ENCODE data around the gene SH3PXD2A.

SH3PXD2A gene

DNA sequence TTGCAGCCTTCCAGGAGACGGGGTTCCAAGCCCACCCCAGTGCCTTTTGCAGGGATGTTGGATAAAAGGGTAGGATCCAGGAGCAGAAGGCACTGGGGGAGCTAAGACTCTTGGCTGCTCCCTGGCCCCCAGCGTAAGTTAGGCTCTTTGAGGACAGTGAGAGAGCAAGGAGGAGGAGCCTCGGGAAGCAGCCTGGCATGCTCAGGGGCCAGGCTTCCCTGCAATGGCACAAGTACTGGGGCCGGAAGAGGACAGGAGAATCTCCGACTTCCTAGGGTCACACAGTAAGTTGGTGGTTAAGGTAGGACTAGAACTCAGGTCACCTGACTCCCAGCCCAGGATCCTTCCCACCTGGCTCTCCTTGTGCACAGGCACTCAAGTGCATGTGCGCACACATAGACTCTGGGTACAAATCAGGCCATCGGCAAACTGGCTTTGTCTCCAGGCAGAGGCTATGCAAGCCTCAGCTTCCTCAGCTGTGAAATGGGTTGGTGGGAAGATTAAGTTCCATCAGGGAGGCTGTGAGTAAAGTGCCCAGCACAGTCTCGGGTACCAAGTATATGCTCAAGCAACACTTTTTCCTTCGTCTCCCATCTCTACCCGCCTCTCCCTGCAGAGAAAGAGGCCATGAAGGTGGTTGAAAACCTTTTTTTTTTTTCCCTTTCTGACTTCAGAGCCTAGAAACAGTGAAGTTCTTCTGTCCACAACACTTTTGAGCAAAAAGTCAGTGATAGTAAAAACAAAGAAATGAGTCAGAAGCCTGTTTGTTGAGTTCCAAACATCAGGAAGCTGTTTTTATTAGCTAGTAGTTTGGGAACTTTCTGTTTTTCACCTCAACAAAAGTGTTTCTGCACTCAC, 282.8 kb downstream of the SH3PXD2A start:
- DNase-seq (ENCODE audit: low read depth in 4 of 4, low spot score in 1 of 4), result no peak

- DNase-seq (ENCODE audit: low read depth in 4 of 4, low spot score in 1 of 4), result no peak
Measured at GRCh38 chr10:103571656-103571975, 283.8 kb downstream of the SH3PXD2A start.

DNA sequence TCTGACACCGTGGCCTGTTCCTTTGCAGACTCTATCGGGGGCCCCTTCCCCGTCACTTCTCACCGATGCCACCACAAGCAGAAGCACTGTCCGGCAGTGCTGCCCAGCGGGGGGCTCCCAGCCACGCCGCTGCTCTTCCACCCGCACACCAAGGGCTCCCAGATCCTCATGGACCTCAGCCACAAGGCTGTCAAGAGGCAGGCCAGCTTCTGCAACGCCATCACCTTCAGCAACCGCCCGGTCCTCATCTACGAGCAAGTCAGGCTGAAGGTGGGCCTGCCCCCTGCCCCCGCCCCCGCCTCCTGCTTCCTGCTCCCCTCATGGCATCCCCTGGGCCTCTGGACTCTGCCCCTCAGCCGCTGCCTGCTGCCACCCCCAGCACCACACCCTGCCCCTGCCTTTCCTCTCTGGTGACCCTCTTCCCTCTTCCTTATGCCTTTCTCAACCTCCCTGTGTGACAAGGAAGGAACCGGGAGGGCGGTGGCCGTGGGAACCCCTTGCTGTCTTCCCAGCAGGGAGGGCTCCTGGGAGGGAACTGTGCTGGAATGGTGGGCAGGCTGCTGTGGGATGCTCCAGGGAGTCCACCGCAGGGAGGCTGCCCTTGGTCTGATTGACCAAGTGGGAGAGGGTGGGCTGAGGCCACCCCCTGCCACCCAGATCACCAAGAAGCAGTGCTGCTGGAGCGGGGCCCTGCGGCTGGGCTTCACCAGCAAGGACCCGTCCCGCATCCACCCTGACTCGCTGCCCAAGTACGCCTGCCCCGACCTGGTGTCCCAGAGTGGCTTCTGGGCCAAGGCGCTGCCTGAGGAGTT, 284.3 kb downstream of the SH3PXD2A start:
- DNase-seq (ENCODE audit: low read depth in 4 of 4, low spot score in 1 of 4), result no peak

GRCh38 chr10:103569896-103570295, 285.5 kb downstream of the SH3PXD2A start:
- no peak for DNase-seq (ENCODE audit: low read depth in 4 of 4, low spot score in 1 of 4)

DNA sequence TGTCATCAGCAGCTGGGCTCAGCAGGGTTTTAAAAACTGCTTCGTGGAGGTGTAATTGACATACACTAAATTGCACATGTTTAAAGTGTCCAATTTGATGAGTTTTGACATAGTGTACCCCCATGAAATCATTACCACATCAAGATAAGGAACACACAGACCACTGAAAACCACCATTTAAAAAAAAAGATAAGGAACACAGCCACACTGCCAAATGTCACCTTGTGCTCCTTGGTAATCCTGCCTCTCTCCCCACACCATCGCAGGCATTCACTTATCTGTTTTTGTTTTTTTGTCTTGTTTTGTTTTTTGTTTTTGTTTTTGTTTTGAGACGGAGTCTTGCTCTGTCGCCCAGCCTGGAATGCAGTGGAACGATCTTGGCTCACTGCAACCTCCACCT, 286.9 kb downstream of the SH3PXD2A start:
- DNase-seq (ENCODE audit: low read depth in 4 of 4, low spot score in 1 of 4), result no peak

DNA sequence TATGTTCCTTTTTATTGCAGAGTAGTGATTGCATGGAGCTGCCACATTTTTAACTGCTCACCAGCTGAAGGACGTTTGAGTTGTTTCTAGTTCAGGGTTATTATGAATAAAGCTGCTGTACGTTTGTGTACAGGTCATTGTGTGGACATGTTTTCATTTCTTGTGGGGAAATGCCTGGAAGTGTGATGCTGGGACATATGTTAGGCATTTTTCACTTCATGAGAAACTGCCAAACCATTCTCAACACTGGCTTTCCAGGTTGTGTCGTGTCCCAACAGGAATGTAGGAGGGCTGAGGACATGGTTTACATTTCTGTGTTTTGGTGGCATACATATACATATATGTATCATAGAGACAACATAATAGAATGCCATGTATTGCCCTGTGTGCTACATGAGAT, 288.8 kb downstream of the SH3PXD2A start:
- DNase-seq (ENCODE audit: low read depth in 4 of 4, low spot score in 1 of 4), result no peak

GRCh38 chr10:103564776-103565520, 290.4 kb downstream of the SH3PXD2A start:
- peak in 1 of 4 experiments; percentile 32 for DNase-seq (ENCODE audit: low read depth in 4 of 4, low spot score in 1 of 4)

- DNase-seq (ENCODE audit: low read depth in 4 of 4, low spot score in 1 of 4), result no peak
Measured at GRCh38 chr10:103564116-103564501, 291.3 kb downstream of the SH3PXD2A start.

- DNase-seq (ENCODE audit: low read depth in 4 of 4, low spot score in 1 of 4), result no peak
Measured at GRCh38 chr10:103563231-103564115, 291.9 kb downstream of the SH3PXD2A start.

- DNase-seq (ENCODE audit: low read depth in 4 of 4, low spot score in 1 of 4), result no peak
Measured at GRCh38 chr10:103562383-103562782, 293.0 kb downstream of the SH3PXD2A start.

DNA sequence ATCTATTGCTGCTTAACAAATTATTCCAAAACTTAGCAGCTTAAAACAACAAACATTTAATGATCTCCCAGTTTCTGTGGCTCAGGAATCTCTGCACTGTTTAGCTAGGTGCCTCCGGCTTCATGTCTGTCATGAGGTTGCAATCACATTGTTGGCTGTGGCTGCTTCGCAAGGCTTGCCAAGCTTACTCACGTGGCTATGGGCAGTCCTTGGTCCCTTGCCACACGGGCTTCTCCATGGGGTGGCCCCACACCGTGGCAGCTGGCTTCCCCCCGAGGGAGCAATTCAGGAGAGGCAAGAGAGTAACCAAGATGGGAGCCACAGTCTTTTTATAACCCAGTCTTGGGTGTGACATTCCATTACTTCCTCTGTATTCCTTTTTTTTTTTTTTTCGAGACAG, 294.5 kb downstream of the SH3PXD2A start:
- DNase-seq (ENCODE audit: low read depth in 4 of 4, low spot score in 1 of 4), result no peak

- no peak for DNase-seq (ENCODE audit: low read depth in 4 of 4, low spot score in 1 of 4)
Measured at GRCh38 chr10:103559776-103560175, 295.6 kb downstream of the SH3PXD2A start.

DNA sequence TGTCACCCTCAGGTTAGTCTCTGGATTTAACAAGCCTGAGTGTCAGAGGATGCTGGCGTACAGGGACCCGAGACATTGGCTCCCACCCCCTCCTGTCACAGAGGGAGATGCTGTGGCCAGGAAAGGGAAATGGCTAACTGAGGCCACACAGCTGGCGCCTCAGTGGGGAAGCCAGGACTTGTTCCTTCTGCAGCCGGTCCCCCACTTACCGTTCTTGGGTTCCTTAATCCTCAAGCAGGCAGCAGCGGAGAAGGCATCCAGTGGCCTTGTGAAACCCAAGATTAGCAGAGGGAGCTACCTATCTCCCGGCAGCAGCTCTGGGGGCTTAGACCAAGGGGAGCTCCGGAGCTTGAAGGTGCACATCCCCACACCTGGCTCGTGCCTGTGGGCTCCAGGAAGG, 296.5 kb downstream of the SH3PXD2A start:
- no peak for DNase-seq (ENCODE audit: low read depth in 4 of 4, low spot score in 1 of 4)

DNA sequence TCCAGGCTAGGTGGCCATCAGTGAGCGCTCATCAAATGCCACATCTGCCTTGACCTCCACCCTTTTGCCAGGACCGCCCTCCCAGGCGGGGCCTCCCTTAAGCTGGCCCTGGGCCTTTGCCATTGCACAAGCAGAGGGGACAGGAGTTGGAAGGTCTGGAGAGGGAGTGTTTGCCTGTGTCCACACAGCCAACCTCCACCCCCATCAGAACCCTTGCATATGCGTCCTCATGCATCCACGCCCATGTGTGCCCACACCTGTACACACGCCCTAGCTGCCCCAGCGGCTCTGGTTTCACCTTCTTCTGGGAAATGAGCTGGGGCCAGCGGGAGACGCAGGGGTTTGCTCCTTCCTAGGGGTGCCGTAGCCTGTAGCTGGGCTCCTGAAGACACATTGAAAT, 297.9 kb downstream of the SH3PXD2A start:
- no peak for DNase-seq (ENCODE audit: low read depth in 4 of 4, low spot score in 1 of 4)

DNA sequence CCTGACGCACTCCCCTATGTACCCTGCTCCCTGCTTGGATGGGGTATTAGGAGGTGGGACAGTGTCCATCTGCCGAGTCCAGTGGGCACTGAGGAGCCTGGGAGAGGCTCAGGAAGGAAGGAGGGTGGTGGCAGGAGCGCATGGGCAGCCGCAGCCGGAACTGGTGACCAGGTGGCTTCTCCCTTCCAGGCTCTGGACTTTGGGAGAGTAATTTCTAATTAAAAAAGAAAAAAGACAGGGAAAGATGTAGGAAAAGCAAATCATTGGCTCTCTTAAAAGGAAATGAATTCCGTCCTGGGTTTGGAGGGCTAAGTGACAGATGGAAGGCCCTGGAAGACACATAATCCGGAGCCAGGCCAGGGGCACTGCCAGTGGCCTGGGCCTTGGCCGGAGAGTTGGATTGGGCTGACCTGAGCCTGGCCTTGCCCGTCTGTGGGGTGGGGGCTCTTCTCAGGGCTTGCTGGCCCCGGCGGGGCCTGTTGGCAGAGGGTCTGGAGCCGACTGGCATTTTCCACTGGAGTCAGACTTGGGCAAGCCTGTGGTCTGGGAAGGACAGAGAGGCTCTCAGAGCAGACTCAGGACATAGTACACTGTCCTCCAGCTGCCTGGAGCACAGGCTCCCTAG, 298.9 kb downstream of the SH3PXD2A start:
- no peak for DNase-seq (ENCODE audit: low read depth in 4 of 4, low spot score in 1 of 4)

- no peak for DNase-seq (ENCODE audit: low read depth in 4 of 4, low spot score in 1 of 4)
Measured at GRCh38 chr10:103555712-103556111, 299.7 kb downstream of the SH3PXD2A start.

- DNase-seq (ENCODE audit: low read depth in 4 of 4, low spot score in 1 of 4), result no peak
Measured at GRCh38 chr10:103555325-103555649, 300.1 kb downstream of the SH3PXD2A start.

- no peak for DNase-seq (ENCODE audit: low read depth in 4 of 4, low spot score in 1 of 4)
Measured at GRCh38 chr10:103554488-103555324, 300.7 kb downstream of the SH3PXD2A start.

DNA sequence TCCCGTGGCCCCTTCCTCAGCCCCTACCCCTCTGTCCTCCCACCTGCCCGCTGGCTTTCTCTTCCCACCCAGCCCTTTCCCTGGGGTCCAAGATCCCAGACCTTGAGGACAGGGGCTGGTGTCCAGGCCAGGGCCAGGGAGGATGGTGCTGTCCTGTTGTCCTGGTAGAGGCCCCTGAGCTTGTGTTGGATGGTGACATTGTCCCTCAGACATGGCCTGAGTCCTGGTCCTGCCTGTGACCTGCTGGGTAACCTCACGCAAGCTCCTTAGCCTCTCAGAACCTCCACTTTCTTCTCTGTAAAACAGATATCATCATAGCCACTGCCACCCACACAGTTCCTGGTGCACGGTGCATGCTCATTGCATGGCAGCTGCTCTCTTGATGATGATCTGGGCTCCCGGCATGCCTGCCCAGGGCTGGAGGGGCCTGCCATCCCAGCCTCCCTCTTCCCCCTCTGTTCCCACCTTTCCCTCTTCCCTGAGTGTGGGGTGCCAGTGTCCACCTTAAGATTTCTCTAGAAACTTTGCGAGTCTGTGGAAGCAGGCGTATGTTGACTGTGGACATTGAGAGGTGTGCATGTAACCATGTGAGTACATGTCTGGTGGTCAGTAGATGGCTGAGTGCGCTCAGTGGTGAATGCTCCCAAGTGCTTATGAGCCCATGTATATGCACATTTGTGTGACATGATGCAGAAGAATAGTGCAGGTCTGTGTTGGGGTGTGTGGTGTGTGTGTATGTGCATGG, 301.5 kb downstream of the SH3PXD2A start:
- DNase-seq (ENCODE audit: low read depth in 4 of 4, low spot score in 1 of 4), result peak in 1 of 4 experiments; percentile 24

Data from stimulated activated CD4-positive, alpha-beta T cell treated with anti-CD3 and anti-CD28 coated beads, Interleukin-1b, Interleukin-23, amount 100 ng/mL, for 24 hours (primary cell).